ENCODE measurements around the gene NMD3.

NMD3 gene

DNA sequence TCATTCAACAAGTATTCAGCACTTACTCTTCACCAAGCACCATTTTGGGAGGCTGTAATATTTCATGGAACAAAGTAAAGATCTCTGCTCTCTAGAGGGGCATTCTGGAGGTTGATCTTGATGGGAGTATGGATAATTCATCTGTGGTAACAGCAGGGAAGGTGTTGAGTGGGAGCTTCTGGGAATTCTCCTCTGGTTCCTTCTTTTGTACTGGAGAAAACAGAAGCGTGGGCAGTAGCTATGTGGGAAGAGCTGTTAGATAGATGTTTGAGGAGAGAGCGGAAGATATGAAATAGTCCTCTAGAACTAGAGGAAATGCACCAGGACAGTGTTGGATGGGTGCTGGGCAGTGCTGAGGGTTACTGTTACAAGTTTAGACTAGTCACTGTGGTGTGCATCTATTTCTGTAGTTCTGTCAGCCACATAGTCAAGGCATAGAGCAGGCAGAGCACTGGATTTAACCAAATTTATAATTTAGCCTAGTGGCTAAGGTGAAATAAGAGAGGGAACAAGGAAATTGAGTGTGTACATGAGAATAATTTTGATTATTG is 9.6 kb downstream of the NMD3 start:
- no peak for DNase-seq (ENCODE audit: low read depth)
- TF ChIP-seq, protein P1, sequence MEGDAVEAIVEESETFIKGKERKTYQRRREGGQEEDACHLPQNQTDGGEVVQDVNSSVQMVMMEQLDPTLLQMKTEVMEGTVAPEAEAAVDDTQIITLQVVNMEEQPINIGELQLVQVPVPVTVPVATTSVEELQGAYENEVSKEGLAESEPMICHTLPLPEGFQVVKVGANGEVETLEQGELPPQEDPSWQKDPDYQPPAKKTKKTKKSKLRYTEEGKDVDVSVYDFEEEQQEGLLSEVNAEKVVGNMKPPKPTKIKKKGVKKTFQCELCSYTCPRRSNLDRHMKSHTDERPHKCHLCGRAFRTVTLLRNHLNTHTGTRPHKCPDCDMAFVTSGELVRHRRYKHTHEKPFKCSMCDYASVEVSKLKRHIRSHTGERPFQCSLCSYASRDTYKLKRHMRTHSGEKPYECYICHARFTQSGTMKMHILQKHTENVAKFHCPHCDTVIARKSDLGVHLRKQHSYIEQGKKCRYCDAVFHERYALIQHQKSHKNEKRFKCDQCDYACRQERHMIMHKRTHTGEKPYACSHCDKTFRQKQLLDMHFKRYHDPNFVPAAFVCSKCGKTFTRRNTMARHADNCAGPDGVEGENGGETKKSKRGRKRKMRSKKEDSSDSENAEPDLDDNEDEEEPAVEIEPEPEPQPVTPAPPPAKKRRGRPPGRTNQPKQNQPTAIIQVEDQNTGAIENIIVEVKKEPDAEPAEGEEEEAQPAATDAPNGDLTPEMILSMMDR (IDR thresholded peaks at IDR 0.05; ENCODE audit: insufficient read depth, low read depth, low read length, missing control alignments): no peak
- no peak overlapping the region for H3K4me3 ChIP-seq (ENCODE audit: low read depth, low read length)

DNA sequence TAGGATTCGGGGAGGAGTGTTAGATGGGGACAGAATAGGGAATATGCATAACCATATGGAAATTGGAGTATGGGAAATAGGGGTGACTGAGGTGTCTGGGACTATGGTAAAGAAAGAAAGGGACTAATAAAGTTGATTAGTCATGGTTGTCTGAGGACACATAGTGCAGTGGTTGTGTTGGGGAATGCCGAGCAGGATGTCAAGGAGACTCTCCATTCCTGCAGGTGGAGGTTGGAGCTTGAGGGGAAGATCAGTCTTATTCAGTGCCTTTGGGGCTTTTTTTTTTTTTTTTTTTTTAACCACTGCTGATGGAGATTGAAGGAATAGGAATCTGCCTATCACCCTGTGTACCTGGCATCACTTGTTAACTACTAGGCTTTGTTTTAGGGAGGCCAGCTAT is 10.8 kb downstream of the NMD3 start:
- no peak for DNase-seq (ENCODE audit: low read depth)
- H3K4me3 ChIP-seq (ENCODE audit: low read depth, low read length): no peak overlapping the region
- TF ChIP-seq, protein P1 (IDR thresholded peaks at IDR 0.05; ENCODE audit: insufficient read depth, low read depth, low read length, missing control alignments): no peak

DNA sequence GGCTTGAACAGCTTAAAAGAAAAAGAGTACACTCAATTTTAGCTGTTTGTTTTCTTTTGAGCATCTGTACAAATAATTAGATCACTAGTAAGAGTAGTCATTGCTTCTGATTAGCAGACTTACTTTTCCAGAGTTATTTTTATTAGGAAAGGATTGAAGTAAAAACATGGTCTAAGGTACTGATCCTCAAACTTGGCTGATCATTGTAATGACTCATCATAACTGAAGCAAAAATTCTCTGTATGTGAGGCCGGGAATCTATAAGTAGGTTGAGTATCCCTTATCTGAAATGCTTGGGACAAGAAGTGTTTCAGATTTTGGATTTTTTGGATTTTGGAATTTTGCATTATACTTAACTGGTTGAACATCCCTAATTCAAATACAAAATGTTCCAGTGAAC is 12.4 kb downstream of the NMD3 start:
- DNase-seq (ENCODE audit: low read depth): no peak
- TF ChIP-seq, protein P1 (IDR thresholded peaks at IDR 0.05; ENCODE audit: insufficient read depth, low read depth, low read length, missing control alignments): no peak
- no peak overlapping the region for H3K4me3 ChIP-seq (ENCODE audit: low read depth, low read length)

DNA sequence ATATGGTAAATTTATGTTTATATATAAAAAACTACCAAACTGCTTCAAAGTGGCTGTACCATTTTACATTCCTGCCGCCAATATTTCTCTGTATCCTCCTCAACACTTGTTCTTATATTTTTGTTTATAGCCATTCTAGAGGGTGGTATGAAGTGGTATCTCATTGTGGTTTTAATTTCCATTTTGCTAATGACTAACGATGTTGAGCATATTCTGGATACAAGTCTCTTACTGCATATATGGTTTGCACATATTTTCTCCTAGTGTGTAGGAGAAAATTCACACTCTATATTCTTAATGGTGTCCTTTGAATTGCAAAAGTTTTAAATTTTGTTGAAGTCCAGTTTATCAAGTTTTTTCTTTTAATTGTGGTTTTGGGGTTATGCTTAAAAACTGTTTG is 15.1 kb downstream of the NMD3 start:
- H3K4me3 ChIP-seq (ENCODE audit: low read depth, low read length): no peak overlapping the region
- TF ChIP-seq, protein P1 (IDR thresholded peaks at IDR 0.05; ENCODE audit: insufficient read depth, low read depth, low read length, missing control alignments): no peak

DNA sequence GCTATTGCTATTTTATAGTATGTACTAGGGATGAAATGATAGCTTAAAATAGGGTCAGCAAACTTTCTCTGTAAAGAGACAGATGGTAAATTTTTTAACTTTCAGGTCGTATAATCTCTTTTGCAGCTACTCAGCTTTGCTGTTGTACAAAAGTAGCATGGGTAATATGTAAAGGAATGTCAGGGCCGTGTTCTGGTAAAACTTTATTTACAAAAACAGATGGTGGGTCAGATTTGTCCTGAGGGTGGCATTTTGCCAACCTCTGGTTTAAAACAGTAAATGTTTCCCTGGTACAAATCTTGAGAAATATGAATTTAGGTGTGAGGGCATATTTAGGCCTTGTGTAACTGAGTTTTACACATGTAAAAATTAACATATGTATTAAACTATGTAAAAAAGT is 18.6 kb downstream of the NMD3 start:
- no peak overlapping the region for H3K4me3 ChIP-seq (ENCODE audit: low read depth, low read length)
- TF ChIP-seq, protein P1 (IDR thresholded peaks at IDR 0.05; ENCODE audit: insufficient read depth, low read depth, low read length, missing control alignments): no peak
- DNase-seq (ENCODE audit: low read depth): no peak

More for the DNA sequence above, 15.1 kb downstream of the NMD3 start:
- DNase-seq (ENCODE audit: low read depth): no peak

DNA sequence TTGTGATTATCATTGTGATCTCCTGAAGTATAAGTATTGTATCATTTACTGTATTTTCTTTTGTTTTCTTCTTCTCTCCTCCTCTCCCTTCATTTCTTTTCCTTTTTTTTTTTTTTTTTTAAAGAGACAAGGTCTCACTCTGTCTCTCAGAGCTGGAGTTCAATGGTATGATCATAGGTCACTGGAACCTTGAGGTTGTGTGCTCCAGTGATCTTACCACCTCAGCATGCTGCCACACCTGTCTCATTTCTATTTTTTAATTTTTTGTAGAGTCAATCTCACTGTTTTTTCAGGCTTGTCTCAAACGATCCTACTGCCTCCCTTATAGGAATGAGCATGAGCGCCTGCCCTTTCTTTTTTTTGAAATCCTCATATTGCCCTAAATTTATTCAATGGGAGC is 23.4 kb downstream of the NMD3 start:
- no peak overlapping the region for H3K4me3 ChIP-seq (ENCODE audit: low read depth, low read length)
- no peak for DNase-seq (ENCODE audit: low read depth)
- TF ChIP-seq, protein P1 (IDR thresholded peaks at IDR 0.05; ENCODE audit: insufficient read depth, low read depth, low read length, missing control alignments): no peak

DNA sequence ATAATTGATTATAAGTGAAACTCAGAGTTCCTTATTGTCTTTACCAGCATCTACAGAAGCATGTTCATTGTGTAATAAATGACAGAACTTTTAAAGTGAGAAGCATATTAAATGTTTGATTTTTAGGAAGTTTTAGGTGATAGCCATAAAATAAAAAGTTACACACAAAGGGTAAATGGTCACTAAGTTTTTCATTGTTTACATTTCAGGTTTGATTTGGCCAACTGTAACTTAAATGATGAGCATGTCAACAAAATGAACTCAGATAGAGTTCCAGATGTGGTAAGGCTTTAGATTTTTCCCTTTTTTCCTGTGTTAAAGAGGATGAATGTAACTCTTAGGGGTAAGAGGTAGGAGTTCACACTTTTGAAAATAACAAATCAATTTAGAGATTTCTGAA is 25.9 kb downstream of the NMD3 start:
- TF ChIP-seq, protein P1 (IDR thresholded peaks at IDR 0.05; ENCODE audit: insufficient read depth, low read depth, low read length, missing control alignments): no peak
- no peak for DNase-seq (ENCODE audit: low read depth)
- no peak overlapping the region for H3K4me3 ChIP-seq (ENCODE audit: low read depth, low read length)
